ENCODE data around the gene PTPRE. TPM values are rescaled to one million over a fixed set of nuclear protein-coding genes. Genes with fewer than 3 reads are reported as not detected.

Gene PTPRE
- total RNA-seq, 1 donor, result 0.09 TPM

DNA sequence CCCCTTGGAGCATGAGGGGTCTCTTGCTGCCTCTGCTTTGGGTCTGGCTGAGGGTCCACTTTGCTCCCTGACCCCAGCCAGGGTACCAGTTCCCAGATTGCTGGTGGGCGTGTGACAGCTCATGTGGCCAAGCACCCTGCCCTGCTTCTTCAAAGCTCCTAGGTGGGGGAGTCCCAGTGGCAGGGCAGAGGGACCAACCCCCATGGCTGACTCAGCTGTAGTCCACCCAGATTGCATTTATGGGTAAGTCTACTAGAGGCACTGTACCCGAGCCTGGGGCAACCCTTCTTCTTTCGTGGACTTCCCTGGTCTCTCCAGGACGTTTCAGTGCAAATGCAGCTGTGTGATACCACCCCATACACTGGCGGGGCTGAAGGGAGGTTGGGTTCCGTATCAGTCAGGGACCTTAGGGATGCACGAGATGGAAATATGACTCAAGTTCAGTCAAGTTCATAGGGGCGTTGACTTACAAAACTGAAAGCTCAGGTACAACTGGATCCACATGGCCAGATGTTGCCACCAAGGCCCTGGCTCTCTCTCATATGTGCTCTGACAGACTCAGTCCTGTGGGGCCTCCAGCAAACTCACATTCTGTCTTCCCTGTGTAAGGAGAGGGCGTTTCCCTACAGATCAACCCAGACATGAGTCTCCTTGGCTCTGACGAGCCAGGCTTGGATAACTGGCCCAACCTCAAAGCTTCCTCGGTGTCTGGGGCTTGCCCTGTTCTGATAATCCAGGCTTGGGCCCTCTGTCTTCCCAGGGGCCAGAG, 13.6 kb downstream of the PTPRE start:
- H3K4me3 ChIP-seq (ENCODE audit: low read depth, low read length), result no peak overlapping the region
- TF ChIP-seq CTCF (IDR thresholded peaks at IDR 0.05; ENCODE audit: insufficient read depth, low read length), result no peak
- DNase-seq (ENCODE audit: low read depth), result no peak

GRCh38 chr10:127921075-127921752, 14.3 kb downstream of the PTPRE start:
- DNase-seq (ENCODE audit: low read depth), result no peak
- H3K4me3 ChIP-seq (ENCODE audit: low read depth, low read length), result no peak overlapping the region
- no peak for TF ChIP-seq CTCF (IDR thresholded peaks at IDR 0.05; ENCODE audit: insufficient read depth, low read length)

- no peak for TF ChIP-seq CTCF (IDR thresholded peaks at IDR 0.05; ENCODE audit: insufficient read depth, low read length)
- H3K4me3 ChIP-seq (ENCODE audit: low read depth, low read length), result no peak overlapping the region
- DNase-seq (ENCODE audit: low read depth), result no peak
These were observed 14.8 kb downstream of the PTPRE start for GRCh38 chr10:127921753-127922145.

GRCh38 chr10:127922206-127922605, 15.3 kb downstream of the PTPRE start:
- no peak for TF ChIP-seq CTCF (IDR thresholded peaks at IDR 0.05; ENCODE audit: insufficient read depth, low read length)
- no peak for DNase-seq (ENCODE audit: low read depth)
- no peak overlapping the region for H3K4me3 ChIP-seq (ENCODE audit: low read depth, low read length)

DNA sequence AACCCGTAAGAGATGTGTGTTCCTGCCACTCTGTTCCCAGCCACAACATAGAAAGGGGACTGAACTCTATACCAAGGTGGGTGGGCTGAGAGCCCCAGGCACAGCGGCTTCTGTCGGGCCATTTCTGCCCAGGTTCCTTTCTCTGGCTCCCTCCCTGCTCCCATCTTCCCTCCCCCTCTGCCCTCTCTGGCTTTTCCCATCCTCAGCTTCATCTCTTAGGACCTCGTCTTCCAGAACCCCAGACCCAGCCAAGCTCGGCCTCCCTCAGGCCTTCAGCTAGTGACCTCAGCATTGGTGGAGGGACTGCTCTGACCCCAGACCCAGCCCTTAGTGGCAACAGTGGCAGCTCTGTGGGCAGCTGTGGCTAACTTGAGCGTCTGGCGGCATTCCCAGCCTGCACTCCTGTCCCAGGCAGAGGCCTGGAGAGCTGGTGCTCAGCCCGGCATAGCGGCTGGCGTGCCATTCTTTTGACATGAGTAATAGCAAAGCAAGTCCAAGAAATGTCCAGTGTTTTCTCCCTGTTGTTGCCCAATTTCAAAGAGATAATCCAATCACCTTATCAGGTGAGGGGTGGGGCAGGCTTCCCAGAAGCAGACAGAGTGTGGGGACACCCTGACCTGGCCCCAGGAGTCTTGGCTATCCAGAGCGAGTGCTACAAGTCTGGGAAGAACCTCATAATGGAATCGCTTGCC, 15.9 kb downstream of the PTPRE start:
- no peak for TF ChIP-seq CTCF (IDR thresholded peaks at IDR 0.05; ENCODE audit: insufficient read depth, low read length)
- H3K4me3 ChIP-seq (ENCODE audit: low read depth, low read length), result no peak overlapping the region
- DNase-seq (ENCODE audit: low read depth), result peak; percentile 62

DNA sequence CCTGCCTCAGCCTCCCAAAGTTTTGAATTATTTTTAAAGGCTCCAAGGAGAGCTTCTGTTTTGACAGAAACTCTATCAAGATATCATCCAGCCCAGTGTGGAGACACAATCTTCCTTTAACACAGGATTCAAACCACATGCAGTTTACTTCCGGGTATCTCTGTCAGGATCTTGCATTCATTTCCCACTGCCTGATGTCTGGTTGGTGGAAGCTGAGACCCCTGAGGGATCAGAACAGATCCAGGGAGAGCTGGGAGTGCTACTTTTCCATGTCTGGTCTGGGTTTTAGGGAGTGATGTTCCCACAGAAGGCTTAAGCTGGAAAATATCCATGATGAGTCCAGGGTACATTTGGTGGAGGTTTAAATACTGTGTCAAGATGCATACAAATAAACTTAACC, 16.7 kb downstream of the PTPRE start:
- no peak for TF ChIP-seq CTCF (IDR thresholded peaks at IDR 0.05; ENCODE audit: insufficient read depth, low read length)
- DNase-seq (ENCODE audit: low read depth), result no peak
- H3K4me3 ChIP-seq (ENCODE audit: low read depth, low read length), result no peak overlapping the region

Measured in fibroblast of the aortic adventitia (primary cell).